GM18951 (cell line): Measurements from ENCODE around the gene HIF3A.

Experiments used
- POLR2A ChIP-seq: IDR thresholded peaks from 4 replicates; pipeline ENCODE4 v1.6.1; 2011; ENCODE audit warnings: mild to moderate bottlenecking; ENCODE audit not compliant: insufficient read length, insufficient read depth; ENCODE audit errors: extremely low read depth
- in situ Hi-C: fragments of 300-500 bp; cut with MboI; formaldehyde crosslinking; loops from one replicate; pipeline ENCODE4 v1.12.0; 2022; ENCODE audit warnings: low sequenced_read_pairs, mixed read lengths, inconsistent platforms; ENCODE audit not compliant: unreplicated experiment

HIF3A gene

DNA sequence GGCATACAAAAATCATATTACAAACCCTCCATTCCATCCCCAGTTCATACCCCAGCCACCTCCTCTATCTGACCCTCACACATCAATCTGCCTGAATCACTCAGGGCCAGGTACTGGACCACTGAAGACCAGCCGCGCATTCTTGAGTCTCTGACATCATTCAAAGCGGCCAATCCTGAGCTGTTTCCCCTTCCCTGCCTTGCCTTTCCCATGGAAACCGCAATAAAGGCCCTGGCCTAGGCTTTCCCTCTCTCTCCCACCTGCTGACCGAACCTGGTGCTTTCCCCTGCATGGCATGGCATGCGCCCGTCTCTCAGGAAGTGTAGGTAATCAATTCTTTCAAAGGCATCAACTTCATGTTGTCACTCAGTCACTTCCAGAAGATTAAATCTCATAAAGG is 17.7 kb upstream of the HIF3A start:
- in situ Hi-C loops: no loop called here
- no peak for TF ChIP-seq POLR2A

DNA sequence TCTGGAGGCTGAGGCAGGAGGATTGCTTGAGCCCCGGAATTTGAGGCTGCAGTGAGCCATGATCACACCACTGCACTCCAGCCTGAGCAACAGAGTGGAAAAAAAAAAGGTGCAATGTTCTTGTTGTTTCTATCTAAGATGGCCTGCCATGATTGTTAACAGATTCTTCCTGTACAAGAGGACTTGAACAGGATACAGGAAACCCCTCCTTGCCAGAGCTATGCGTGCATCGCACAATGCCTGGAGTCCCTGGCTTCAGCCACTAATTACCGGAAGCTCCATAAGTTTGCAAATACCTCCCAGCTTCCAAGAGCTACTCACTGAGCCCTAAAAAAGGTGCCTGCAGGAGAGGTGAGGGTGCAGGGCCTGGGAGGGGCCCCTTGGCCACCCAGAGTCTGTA is 13.1 kb upstream of the HIF3A start:
- TF ChIP-seq POLR2A: no peak
- in situ Hi-C loops: loop anchor here (5.0 kb wide), 1 partner anchor 204 kb away; no protein-coding TSS in a partner anchor

DNA sequence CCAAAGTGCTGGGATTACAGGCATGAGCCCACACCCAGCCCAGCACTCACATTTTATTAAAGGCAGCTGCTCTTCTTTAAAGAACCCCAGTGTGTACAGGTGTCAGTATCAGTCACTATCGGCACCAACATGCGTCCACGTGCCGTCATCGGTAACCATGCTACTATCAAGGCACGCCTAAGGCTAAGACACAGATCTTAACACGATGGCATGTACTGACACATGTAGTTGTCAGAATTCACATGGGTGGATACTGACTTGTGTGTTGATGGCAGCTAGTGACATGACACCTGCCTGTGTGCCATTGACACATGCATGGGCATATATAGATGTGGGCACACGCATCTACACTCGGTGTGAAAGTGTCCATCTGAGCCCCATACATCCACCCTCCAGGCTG is 12.2 kb upstream of the HIF3A start:
- no peak for TF ChIP-seq POLR2A
- in situ Hi-C loops: loop anchor here (5.0 kb wide), 1 partner anchor 203 kb away; no protein-coding TSS in a partner anchor

DNA sequence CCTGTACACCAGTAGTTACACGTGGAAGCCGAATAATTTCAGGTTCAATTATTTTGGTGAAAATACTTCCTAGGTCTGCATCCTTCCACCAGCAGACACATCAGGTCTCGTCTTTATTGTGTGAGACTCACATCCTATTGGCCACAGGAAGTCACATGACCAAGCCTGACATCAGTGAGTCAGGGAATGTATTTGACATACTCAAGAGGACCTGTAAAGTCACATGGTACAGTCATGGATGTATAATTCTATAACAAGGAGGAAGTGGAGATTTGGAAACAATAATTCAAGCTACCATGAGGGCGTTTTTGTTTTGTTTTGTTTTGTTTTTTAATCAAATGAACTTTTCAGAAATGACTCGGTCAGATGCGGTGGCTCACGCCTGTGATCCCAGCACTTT is 9.3 kb upstream of the HIF3A start:
- no peak for TF ChIP-seq POLR2A
- in situ Hi-C loops: no loop called here

DNA sequence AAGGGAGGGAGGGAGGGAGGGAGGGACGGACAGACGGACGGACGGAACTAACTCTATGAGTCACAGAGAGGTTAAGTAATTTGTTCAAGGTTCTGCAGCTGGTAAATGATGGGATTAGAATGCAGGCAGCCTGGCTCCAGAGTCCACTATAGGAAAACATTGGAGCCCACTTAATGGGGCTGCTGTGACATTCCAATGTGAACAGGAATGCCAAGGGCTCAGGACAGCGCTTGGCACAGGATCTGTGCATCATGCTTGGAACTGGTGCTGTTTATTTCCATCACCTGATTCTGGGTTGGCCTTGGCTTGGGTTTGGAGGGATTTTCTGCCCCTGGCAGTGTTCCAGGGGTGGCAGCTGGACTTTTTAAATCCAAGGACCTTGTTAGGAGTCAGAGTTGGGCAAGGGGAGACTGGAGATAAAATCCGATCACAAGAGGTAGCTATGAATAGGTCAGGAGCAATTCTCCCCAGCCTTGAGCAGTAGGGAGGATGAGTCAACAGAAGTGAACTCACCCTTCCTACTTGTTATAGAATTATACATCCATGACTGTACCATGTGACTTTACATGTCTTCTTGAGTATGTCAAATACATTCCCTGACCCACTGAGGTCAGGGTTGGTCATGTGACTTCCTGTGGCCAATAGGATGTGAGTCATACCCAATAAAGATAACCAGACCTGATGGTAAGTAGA is 7.8 kb upstream of the HIF3A start:
- TF ChIP-seq POLR2A: no peak
- in situ Hi-C loops: no loop called here

DNA sequence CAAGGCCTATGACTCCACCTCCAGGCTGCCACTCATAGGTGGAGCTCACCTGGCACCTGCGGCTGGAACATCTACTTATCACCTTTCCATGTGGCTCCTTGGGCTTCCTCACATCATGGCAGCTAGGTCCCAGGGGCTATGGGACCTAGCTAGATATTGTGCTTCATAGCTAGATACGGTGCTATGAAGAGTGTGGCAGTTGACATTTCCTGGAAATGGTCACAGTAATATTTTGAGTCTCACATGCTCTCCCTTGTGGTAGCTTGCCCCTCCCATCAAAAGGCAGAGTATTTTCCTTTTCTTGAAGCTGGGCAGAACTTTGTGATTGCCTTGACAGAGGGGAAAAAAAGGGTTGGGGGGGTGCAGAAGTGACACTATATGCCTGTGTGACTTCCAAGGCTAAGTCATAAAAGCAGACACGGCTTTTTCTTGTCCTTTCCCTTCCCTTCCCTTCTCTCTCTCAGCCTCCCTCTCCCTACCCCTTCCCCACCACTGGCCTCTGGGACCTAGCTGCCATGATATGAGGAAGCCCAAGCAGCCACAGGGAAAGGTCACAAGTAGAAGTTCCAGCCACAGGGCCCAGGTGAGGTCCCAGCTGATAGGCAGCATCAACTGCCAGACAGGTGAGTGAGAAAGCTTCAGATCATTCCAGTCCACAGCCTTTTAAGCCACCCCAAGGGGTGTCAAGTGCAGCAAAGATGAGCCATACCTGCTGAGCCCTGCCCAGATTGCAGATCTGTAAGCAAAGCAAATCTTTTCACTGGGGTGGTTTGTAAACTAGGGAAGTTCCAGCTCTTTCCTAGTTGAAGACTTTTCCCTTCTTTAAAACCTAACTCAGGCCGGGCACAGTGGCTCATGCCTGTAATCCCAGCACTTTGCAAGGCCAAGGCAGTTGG is 6.9 kb upstream of the HIF3A start:
- in situ Hi-C loops: no loop called here
- no peak for TF ChIP-seq POLR2A

DNA sequence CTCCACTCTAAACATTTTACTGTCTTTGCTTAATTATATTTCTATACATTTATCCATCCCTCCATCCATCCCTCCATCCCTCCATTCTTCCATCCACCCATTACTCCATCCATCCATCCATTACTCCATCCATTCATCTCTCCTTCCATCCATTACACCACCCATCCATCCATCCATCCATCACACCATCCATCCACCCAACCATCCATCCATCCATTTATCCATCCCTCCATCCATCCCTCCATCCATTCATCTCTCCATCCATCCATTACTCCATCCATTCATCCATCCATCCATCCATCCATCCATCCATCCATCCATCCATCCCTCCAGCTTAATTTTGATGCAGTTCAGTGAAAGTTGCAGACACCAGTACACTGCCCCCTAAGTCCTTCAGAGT is 5.0 kb upstream of the HIF3A start:
- in situ Hi-C loops: no loop called here
- TF ChIP-seq POLR2A: no peak

DNA sequence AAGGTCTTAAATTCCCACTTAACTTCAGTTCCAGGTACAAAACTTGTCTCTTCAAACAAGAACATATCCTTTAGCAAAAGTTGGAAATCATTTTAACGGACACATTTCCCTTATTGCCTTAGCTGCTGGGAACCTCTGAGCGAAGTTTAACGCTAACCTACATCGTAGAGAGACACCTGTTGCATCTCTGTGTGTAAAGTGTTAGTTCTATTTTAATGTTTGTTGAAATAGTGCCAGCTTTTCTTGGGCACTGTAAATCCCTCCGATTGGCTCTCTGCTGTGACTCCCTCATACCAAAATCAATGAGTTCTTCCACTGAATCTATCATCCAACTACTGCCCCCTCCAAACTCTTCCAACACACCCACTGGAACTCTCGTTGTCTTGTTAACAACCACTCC is 2.3 kb upstream of the HIF3A start:
- TF ChIP-seq POLR2A: no peak
- in situ Hi-C loops: no loop called here

DNA sequence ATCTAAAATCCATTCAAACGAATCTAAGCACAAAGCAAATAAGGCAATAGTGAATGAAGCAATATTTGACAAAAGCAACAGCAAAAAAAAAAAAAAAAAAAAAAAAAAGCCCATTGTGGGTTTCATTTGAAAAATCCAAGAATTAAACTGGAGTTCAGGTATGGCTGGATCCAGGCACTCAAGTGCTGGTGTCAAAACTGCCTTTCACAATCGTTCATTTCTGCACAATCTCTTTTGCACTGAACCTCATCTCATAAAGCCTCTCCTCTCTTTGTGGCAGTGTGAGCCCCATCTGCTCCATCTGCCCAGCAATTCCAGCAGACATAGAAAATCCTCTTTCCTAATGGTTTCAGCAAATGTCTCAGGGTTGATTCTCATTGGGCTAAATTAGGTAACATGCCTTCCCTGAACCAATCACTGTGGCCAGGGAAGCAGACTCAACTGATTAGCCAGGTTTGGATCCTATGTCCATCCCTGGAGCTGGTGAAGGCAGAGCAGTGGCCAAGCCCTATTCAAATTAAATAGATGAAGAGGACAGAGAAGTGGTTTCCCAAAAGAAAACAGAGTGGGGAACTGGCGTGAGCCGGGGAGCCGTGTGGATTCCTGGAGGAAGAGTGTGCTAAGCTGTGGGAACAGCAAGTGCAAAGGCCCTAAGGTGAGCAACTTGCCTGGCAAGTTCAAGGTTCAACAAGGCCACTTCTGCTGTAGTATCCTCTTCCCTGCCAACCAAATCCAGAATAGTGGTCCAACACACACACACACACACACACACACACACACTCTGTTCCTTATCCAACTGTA is 1.2 kb upstream of the HIF3A start:
- in situ Hi-C loops: no loop called here
- no peak for TF ChIP-seq POLR2A

DNA sequence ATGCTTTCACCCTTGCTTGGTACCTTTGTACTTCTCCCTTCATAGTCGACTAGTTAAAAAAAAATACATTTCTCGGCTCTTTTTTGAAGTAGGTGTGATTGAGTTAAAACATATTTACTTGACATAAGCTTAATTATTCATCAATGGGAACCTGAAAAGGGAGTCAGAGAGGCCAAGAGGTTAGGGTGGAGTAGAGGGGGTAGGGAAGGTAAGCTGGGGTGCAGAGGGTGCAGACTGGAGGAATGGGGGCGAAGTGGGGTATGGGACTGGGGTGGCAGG is 701 bp upstream of the HIF3A start:
- in situ Hi-C loops: no loop called here

DNA sequence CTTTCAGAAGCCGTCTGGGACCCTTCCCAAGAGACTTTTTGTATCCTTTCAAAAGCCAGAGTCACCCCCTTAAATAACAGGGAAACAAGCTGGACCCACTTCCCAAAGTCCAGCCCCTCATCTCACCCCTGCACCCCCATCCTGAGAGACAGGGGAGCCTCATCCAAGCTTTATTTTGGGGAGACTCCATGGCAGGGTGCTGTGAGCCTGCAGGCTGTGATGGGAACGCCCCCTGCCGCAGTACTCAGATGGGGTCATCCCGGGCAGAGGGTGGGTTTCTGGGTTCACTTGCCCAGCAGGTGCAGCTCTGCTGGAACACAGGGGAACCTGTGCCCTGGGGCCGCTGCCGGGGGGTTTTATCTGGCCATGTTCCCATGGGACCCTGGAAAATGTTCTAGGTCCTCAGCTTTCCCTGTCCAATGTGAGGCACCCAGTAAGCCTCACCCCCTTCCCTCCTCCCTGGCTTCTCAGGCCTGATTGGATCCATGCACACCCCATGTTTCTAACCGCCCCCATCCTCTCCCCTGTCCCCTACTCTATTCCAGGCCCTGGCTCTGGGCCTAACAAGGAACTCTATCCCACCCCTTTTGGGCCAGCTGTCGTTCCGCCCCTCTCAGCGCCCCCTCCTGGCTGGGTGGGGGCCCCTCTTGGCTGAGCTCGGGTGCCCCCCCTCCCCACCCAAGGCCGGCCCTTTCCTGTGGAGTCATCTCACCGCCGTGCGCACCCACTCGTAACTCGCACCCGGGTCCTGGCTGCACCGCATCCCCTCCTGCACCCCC is 1.0 kb downstream of the HIF3A start:
- in situ Hi-C loops: no loop called here
- TF ChIP-seq POLR2A: no peak

More for the DNA sequence above, 701 bp upstream of the HIF3A start:
- no peak for TF ChIP-seq POLR2A

DNA sequence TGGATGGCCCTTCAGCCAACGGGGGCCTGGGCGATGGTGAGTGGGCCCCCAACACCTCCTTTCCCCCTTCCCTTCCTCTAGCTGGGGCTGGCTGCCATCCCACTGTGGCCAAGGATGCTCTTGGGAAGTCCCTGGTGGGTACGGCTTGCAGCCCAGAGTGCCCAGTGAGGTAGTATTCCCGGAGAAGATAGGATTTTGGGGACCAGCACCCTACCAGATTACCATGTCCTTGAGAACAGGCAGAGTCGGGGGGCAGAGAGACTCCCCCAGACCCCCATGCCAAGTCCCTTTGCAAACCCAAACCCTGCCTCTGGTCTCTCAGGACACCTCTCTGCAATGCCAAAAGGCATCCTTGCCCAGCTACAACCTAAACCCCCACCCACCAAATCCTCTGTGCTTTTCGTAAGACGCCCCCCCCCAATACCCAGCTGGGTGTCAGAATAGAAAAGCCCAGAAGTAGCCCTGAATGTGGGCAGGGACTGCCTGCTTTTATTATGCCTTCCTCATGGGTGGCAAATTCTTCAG is 1.7 kb downstream of the HIF3A start:
- TF ChIP-seq POLR2A: no peak

More for the DNA sequence above, 1.7 kb downstream of the HIF3A start:
- in situ Hi-C loops: no loop called here
